K562 (cell line): Measurements from ENCODE around the gene TARS3. TPM values are rescaled to one million over a fixed set of nuclear protein-coding genes. Genes with fewer than 3 reads are reported as not detected.

Source experiments
- ATF7 ChIP-seq: fragments of 450-650 bp; IDR thresholded peaks from 2 replicates; pipeline ENCODE4 v1.7.1; 2014; ENCODE audit warnings: mild to moderate bottlenecking, moderate library complexity
- BRF1 ChIP-seq: IDR thresholded peaks from 3 replicates; pipeline ENCODE4 v1.6.1; 2011; ENCODE audit warnings: borderline replicate concordance, mild to moderate bottlenecking; ENCODE audit not compliant: insufficient read length; ENCODE audit errors: extremely low read depth
- EP300 ChIP-seq: IDR thresholded peaks from 2 replicates; pipeline ENCODE4 v1.6.1; 2012; ENCODE audit warnings: low read length, improper control_type of control experiment
- EP400 ChIP-seq: fragments of 450-650 bp; IDR thresholded peaks from 2 replicates; pipeline ENCODE4 v1.6.1; 2017; ENCODE audit warnings: antibody characterized with exemption, mild to moderate bottlenecking, moderate library complexity
- FOXP1 ChIP-seq: sonication (generic); formaldehyde crosslinking; IDR thresholded peaks from 2 replicates; pipeline ENCODE4 v1.8.0; 2022; ENCODE audit warnings: mild to moderate bottlenecking, missing genetic modification reagents
- GTF2F1 ChIP-seq: IDR thresholded peaks from 2 replicates; pipeline ENCODE4 v1.6.1; 2011; ENCODE audit warnings: low read depth, low read length, improper control_type of control experiment
- PTBP1 ChIP-seq: fragments of 200-400 bp; formaldehyde crosslinking; IDR thresholded peaks from 2 replicates; pipeline ENCODE4 v1.6.1; 2017; ENCODE audit warnings: low read depth, low read length
- SIN3A ChIP-seq, 2 experiments: fragments of 150-350 bp in 1 of 2; IDR thresholded peaks; 2 replicates each; pipeline ENCODE4 v1.6.1; 2011 to 2016; ENCODE audit warnings: borderline replicate concordance in 2 of 2, low read depth in 2 of 2, low read length in 2 of 2, mild to moderate bottlenecking in 2 of 2, moderate library complexity in 2 of 2; ENCODE audit not compliant: control insufficient read depth in 1 of 2
- SPI1 ChIP-seq: IDR thresholded peaks from 2 replicates; pipeline ENCODE4 v1.6.1; 2011; ENCODE audit warnings: low read depth, low read length, control low read depth, borderline replicate concordance
- SRSF3 ChIP-seq: fragments of 200-400 bp; formaldehyde crosslinking; IDR thresholded peaks from 2 replicates; pipeline ENCODE4 v1.6.1; 2016; ENCODE audit warnings: mild to moderate bottlenecking, low read length, moderate library complexity; ENCODE audit not compliant: insufficient read depth
- TSC22D4 ChIP-seq: fragments of 450-650 bp; IDR thresholded peaks from 2 replicates; pipeline ENCODE4 v1.6.1; 2016; ENCODE audit warnings: missing genetic modification characterization, missing biosample characterization, control low read depth
- WHSC1 ChIP-seq: IDR thresholded peaks from one replicate; pipeline ENCODE4 v1.6.1; 2012; ENCODE audit warnings: low read length, control low read depth, inconsistent platforms
- ZNF23 ChIP-seq: fragments of 250-450 bp; sonication (Bioruptor Pico); IDR thresholded peaks from 2 replicates; pipeline ENCODE4 v1.4.0; 2020; ENCODE audit warnings: mild to moderate bottlenecking
- ZNF830 ChIP-seq: fragments of 250-450 bp; sonication (Bioruptor Pico); IDR thresholded peaks from 2 replicates; pipeline ENCODE4 v1.5.0; 2021; ENCODE audit warnings: mild to moderate bottlenecking
- polyA plus RNA-seq, 8 experiments: library from polyadenylated mRNA; depleted of rRNA in 4 of 8; stranded (reverse) in 5 of 8; unstranded in 3 of 8; fragments of >200 nt; fragmentation: Nextera tagmentation in 2 of 8; fragmentation: Illumina TruSeq in 1 of 8; extraction: Ambion mirVana in 2 of 8; extraction: Trizol in 1 of 8; gene quantifications; 2 replicates each; pipeline versions ENCODE4 v1.2.1 to v1.2.3, GENCODE V29; 2011 to 2014; ENCODE audit warnings: inconsistent platforms in 1 of 8, missing spikeins in 1 of 8
- total RNA-seq, 7 experiments: library from RNA; depleted of rRNA in 6 of 7; stranded (reverse); fragments of >200 nt in 6 of 7; fragmentation: Illumina TruSeq in 2 of 7; extraction: Trizol in 2 of 7; gene quantifications; 2 replicates each; pipeline versions ENCODE4 v1.2.1 to v1.2.3, GENCODE V29; 2011 to 2021; ENCODE audit warnings: low replicate concordance in 1 of 7
- TF ChIP-seq, protein P1 (sequence below): fragments of 450-650 bp; conservative IDR thresholded peaks from 2 replicates; pipeline ENCODE4 v1.6.1; 2016; ENCODE audit warnings: missing genetic modification characterization, low read depth, mild to moderate bottlenecking, control low read depth, missing compliant biosample characterization
- TF ChIP-seq, protein P2 (sequence below): conservative IDR thresholded peaks from 2 replicates; pipeline ENCODE4 v1.6.1; 2011; ENCODE audit warnings: low read depth, mild to moderate bottlenecking, low read length; ENCODE audit not compliant: control insufficient read depth
- TF ChIP-seq, protein P3 (sequence below): fragments of 200-800 bp; sonication (Bioruptor generic); IDR thresholded peaks from 2 replicates; pipeline ENCODE4 v1.6.1; 2016; ENCODE audit warnings: missing genetic modification characterization, missing compliant biosample characterization
- TF ChIP-seq, protein P4 (sequence below): fragments of 450-650 bp; IDR thresholded peaks from 2 replicates; pipeline ENCODE4 v1.6.1; 2016; ENCODE audit warnings: low read depth, mild to moderate bottlenecking, moderate library complexity

Gene TARS3
- total and polyA plus RNA-seq, 9 of the 15 experiments (the other 6 are each of a cell fraction or from before 2014, with no cell fraction given) = 2.1 to 14.7 (median 9.8) TPM

DNA sequence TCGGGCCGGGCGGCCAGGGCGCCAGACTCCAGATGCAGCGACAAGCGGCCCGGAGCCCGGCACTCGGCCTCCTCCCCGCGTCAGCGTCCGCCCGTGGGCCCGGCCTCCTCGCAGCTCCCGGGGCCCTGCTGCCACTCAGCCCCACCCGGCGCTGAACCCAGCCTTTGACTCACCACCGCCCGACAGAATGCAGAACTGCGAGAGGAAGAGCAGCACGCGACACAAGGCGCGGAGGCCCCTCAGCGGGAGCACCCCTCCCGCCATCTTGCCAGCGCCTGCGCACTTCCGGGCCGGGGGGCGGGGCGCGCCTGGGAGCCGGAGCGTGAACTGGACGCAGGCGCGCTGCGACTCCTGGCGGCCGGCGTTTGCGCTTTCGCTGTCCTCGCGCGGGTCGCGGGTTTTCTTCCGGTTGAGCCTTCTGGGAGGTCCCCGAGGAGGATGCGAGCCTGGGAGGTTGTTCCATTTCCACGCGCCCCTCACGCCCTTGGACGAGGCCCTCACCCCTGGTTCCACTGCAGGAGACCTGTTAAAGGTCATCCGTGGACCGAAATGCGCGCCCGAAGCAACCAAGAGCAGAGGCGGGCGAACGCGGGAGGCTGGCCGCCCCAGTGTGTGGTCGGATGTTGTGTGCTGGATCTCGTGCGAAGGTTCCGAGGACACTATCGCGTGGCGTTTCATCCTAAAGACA is 72.0 kb downstream of the TARS3 start, which contains the start of gene TM2D3 (continued):
- TF ChIP-seq WHSC1 (no peak), SPI1 (peak; percentile 86), ZNF23 (no peak), BRF1 (no peak), SIN3A (IDR thresholded peaks at IDR 0.05; ENCODE audit: borderline replicate concordance in 2 of 2, control insufficient read depth in 1 of 2, low read depth in 2 of 2, low read length in 2 of 2) (peak; percentile 80 to 93; a peak in 3 of 4 replicates), EP400 (peak; percentile 83), EP300 (no peak; the same call in 1 of the 2 replicates), PTBP1 (no peak), SRSF3 (no peak), ATF7 (peak; percentile 80; the same call in 1 of the 2 replicates), FOXP1 (CRISPR knock-in tag) (peak; percentile 90), TSC22D4 (tag) (no peak), GTF2F1 (no peak), ZNF830 (no peak)
- TF ChIP-seq, protein P1, sequence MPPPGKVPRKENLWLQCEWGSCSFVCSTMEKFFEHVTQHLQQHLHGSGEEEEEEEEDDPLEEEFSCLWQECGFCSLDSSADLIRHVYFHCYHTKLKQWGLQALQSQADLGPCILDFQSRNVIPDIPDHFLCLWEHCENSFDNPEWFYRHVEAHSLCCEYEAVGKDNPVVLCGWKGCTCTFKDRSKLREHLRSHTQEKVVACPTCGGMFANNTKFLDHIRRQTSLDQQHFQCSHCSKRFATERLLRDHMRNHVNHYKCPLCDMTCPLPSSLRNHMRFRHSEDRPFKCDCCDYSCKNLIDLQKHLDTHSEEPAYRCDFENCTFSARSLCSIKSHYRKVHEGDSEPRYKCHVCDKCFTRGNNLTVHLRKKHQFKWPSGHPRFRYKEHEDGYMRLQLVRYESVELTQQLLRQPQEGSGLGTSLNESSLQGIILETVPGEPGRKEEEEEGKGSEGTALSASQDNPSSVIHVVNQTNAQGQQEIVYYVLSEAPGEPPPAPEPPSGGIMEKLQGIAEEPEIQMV (tag) = no peak
- TF ChIP-seq, protein P2, sequence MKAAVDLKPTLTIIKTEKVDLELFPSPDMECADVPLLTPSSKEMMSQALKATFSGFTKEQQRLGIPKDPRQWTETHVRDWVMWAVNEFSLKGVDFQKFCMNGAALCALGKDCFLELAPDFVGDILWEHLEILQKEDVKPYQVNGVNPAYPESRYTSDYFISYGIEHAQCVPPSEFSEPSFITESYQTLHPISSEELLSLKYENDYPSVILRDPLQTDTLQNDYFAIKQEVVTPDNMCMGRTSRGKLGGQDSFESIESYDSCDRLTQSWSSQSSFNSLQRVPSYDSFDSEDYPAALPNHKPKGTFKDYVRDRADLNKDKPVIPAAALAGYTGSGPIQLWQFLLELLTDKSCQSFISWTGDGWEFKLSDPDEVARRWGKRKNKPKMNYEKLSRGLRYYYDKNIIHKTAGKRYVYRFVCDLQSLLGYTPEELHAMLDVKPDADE = peak; percentile 81
- TF ChIP-seq, protein P3, sequence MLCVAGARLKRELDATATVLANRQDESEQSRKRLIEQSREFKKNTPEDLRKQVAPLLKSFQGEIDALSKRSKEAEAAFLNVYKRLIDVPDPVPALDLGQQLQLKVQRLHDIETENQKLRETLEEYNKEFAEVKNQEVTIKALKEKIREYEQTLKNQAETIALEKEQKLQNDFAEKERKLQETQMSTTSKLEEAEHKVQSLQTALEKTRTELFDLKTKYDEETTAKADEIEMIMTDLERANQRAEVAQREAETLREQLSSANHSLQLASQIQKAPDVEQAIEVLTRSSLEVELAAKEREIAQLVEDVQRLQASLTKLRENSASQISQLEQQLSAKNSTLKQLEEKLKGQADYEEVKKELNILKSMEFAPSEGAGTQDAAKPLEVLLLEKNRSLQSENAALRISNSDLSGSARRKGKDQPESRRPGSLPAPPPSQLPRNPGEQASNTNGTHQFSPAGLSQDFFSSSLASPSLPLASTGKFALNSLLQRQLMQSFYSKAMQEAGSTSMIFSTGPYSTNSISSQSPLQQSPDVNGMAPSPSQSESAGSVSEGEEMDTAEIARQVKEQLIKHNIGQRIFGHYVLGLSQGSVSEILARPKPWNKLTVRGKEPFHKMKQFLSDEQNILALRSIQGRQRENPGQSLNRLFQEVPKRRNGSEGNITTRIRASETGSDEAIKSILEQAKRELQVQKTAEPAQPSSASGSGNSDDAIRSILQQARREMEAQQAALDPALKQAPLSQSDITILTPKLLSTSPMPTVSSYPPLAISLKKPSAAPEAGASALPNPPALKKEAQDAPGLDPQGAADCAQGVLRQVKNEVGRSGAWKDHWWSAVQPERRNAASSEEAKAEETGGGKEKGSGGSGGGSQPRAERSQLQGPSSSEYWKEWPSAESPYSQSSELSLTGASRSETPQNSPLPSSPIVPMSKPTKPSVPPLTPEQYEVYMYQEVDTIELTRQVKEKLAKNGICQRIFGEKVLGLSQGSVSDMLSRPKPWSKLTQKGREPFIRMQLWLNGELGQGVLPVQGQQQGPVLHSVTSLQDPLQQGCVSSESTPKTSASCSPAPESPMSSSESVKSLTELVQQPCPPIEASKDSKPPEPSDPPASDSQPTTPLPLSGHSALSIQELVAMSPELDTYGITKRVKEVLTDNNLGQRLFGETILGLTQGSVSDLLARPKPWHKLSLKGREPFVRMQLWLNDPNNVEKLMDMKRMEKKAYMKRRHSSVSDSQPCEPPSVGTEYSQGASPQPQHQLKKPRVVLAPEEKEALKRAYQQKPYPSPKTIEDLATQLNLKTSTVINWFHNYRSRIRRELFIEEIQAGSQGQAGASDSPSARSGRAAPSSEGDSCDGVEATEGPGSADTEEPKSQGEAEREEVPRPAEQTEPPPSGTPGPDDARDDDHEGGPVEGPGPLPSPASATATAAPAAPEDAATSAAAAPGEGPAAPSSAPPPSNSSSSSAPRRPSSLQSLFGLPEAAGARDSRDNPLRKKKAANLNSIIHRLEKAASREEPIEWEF = no peak
- TF ChIP-seq, protein P4, sequence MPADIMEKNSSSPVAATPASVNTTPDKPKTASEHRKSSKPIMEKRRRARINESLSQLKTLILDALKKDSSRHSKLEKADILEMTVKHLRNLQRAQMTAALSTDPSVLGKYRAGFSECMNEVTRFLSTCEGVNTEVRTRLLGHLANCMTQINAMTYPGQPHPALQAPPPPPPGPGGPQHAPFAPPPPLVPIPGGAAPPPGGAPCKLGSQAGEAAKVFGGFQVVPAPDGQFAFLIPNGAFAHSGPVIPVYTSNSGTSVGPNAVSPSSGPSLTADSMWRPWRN = no peak
